ENCODE measurements around the gene IFT81. TPM values are rescaled to one million over a fixed set of nuclear protein-coding genes. Genes with fewer than 3 reads are reported as not detected.

IFT81 gene
- total and polyA plus RNA-seq, 2 experiments from 2014 or later, result 17.5 to 22.3 TPM

DNA sequence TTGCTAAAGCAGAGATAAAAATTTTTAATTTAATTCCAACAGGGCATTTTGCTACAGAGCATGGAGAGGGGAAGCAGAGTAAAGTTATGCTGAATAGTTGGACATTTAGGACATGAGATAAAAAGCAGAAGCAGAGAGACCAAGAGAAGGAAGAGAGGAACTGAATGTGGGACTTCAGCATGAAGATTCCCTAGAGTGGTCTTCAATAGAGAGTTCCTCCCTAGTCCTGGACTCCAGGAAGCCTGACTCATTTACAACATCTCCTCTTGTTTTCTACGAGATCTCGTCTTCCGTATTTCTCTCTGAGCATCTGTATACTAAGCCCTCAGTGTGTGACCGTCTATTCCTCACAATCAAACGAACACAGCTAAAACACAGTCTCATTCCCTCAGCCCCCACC lies 35.2 kb upstream of the IFT81 start:
- no peaks in the 10 kb centered on the region for H3K4me1 ChIP-seq (ENCODE audit: insufficient read depth)
- peaks cover 7% of the 10 kb centered on the region for H3K27me3 Mint-ChIP-seq (ENCODE audit: insufficient read depth, low read depth, poor library complexity)
- no peaks in the 10 kb centered on the region for H3K79me2 ChIP-seq (replicated peaks; ENCODE audit: insufficient read depth)
- H3K27ac Mint-ChIP-seq, result no peak overlapping the region
- no peaks in the 10 kb centered on the region for H3K4me1 Mint-ChIP-seq
- H3K9me3 Mint-ChIP-seq, result no peaks in the 10 kb centered on the region
- no peak overlapping the region for H3K4me2 ChIP-seq
- H4K20me1 ChIP-seq (replicated peaks; ENCODE audit: insufficient read depth), result no peaks in the 10 kb centered on the region
- no peak for ATAC-seq
- H3K4me3 ChIP-seq, result no peak overlapping the region
- TF ChIP-seq EZH2phosphoT487 (IDR thresholded peaks at IDR 0.05; ENCODE audit: unreplicated experiment), result no peak
- no peaks in the 10 kb centered on the region for H3K36me3 Mint-ChIP-seq (ENCODE audit: low read depth)
- no peak overlapping the region for H3K27ac ChIP-seq (ENCODE audit: low read depth)
- H3K9me2 ChIP-seq (ENCODE audit: insufficient read depth), result no peaks in the 10 kb centered on the region
- H2AFZ ChIP-seq, result no peak overlapping the region
- H3K27me3 ChIP-seq (ENCODE audit: insufficient read depth), result no peaks in the 10 kb centered on the region
- DNase-seq (ENCODE audit: low spot score), result no peak
- H3F3A ChIP-seq (replicated peaks; ENCODE audit: low read depth), result no peaks in the 10 kb centered on the region
- H3K36me3 ChIP-seq (ENCODE audit: insufficient read depth), result no peaks in the 10 kb centered on the region
- no peak overlapping the region for H3K4me3 Mint-ChIP-seq

DNA sequence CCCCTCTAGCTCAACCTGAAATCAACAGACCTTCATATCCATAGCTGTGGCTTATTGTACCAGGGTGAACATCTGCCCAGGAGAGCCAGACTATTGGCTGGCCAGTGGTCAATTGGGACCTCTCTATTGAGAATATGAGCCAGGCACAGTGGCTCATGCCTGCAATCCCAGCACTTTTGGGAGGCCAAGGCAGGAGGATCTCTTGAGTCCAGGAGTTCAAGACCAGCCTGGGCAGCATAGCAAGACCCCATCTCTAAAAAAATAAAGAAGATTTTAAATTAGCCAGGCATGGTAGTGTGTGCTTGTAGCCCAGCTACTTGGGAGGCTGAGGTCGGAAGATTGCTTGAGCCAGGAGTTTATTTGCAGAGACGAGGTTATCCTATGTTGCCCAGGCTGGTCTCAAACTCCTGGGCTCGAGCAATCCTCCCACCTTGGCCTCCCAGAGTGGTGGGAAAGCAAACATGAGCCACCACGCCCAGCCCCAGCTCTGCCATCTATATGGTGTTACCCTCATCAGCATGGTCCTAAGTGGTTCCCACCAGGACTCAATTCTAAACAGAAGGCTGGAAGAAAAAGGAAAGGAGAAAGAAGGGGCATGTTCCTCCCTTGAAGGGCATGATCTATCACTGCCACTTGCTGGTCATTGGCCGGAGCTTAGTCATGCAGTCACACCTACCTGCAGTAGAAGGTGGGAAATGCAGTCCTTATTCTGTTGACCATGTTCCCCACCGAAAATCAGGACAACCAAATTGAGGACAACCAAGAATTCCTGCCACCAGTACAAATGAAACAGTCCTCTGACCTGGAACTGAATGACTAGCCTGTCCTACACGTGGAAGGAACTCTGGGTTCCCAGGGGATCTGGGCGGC lies 33.7 kb upstream of the IFT81 start:
- no peak overlapping the region for H3K4me3 ChIP-seq
- no peak overlapping the region for H3K27ac ChIP-seq (ENCODE audit: low read depth)
- TF ChIP-seq JUNB (IDR thresholded peaks at IDR 0.05; ENCODE audit: unreplicated experiment), result no peak
- TF ChIP-seq POLR2AphosphoS5 (IDR thresholded peaks at IDR 0.05; ENCODE audit: low read depth), result no peak
- TF ChIP-seq, protein P1, sequence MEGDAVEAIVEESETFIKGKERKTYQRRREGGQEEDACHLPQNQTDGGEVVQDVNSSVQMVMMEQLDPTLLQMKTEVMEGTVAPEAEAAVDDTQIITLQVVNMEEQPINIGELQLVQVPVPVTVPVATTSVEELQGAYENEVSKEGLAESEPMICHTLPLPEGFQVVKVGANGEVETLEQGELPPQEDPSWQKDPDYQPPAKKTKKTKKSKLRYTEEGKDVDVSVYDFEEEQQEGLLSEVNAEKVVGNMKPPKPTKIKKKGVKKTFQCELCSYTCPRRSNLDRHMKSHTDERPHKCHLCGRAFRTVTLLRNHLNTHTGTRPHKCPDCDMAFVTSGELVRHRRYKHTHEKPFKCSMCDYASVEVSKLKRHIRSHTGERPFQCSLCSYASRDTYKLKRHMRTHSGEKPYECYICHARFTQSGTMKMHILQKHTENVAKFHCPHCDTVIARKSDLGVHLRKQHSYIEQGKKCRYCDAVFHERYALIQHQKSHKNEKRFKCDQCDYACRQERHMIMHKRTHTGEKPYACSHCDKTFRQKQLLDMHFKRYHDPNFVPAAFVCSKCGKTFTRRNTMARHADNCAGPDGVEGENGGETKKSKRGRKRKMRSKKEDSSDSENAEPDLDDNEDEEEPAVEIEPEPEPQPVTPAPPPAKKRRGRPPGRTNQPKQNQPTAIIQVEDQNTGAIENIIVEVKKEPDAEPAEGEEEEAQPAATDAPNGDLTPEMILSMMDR (conservative IDR thresholded peaks at IDR 0.05; ENCODE audit: low read depth in 2 of 2), result no peak
- TF ChIP-seq, protein P2, sequence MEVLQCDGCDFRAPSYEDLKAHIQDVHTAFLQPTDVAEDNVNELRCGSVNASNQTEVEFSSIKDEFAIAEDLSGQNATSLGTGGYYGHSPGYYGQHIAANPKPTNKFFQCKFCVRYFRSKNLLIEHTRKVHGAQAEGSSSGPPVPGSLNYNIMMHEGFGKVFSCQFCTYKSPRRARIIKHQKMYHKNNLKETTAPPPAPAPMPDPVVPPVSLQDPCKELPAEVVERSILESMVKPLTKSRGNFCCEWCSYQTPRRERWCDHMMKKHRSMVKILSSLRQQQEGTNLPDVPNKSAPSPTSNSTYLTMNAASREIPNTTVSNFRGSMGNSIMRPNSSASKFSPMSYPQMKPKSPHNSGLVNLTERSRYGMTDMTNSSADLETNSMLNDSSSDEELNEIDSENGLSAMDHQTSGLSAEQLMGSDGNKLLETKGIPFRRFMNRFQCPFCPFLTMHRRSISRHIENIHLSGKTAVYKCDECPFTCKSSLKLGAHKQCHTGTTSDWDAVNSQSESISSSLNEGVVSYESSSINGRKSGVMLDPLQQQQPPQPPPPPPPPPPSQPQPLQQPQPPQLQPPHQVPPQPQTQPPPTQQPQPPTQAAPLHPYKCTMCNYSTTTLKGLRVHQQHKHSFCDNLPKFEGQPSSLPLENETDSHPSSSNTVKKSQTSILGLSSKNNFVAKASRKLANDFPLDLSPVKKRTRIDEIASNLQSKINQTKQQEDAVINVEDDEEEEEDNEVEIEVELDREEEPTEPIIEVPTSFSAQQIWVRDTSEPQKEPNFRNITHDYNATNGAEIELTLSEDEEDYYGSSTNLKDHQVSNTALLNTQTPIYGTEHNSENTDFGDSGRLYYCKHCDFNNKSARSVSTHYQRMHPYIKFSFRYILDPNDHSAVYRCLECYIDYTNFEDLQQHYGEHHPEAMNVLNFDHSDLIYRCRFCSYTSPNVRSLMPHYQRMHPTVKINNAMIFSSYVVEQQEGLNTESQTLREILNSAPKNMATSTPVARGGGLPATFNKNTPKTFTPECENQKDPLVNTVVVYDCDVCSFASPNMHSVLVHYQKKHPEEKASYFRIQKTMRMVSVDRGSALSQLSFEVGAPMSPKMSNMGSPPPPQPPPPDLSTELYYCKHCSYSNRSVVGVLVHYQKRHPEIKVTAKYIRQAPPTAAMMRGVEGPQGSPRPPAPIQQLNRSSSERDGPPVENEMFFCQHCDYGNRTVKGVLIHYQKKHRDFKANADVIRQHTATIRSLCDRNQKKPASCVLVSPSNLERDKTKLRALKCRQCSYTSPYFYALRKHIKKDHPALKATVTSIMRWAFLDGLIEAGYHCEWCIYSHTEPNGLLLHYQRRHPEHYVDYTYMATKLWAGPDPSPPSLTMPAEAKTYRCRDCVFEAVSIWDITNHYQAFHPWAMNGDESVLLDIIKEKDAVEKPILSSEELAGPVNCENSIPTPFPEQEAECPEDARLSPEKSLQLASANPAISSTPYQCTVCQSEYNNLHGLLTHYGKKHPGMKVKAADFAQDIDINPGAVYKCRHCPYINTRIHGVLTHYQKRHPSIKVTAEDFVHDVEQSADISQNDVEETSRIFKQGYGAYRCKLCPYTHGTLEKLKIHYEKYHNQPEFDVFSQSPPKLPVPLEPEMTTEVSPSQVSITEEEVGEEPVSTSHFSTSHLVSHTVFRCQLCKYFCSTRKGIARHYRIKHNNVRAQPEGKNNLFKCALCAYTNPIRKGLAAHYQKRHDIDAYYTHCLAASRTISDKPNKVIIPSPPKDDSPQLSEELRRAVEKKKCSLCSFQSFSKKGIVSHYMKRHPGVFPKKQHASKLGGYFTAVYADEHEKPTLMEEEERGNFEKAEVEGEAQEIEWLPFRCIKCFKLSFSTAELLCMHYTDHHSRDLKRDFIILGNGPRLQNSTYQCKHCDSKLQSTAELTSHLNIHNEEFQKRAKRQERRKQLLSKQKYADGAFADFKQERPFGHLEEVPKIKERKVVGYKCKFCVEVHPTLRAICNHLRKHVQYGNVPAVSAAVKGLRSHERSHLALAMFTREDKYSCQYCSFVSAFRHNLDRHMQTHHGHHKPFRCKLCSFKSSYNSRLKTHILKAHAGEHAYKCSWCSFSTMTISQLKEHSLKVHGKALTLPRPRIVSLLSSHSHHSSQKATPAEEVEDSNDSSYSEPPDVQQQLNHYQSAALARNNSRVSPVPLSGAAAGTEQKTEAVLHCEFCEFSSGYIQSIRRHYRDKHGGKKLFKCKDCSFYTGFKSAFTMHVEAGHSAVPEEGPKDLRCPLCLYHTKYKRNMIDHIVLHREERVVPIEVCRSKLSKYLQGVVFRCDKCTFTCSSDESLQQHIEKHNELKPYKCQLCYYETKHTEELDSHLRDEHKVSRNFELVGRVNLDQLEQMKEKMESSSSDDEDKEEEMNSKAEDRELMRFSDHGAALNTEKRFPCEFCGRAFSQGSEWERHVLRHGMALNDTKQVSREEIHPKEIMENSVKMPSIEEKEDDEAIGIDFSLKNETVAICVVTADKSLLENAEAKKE (CRISPR knock-in tag; IDR thresholded peaks at IDR 0.05), result no peak
- TF ChIP-seq NANOG (IDR thresholded peaks at IDR 0.05; ENCODE audit: borderline replicate concordance), result no peak
- TF ChIP-seq, protein P3, sequence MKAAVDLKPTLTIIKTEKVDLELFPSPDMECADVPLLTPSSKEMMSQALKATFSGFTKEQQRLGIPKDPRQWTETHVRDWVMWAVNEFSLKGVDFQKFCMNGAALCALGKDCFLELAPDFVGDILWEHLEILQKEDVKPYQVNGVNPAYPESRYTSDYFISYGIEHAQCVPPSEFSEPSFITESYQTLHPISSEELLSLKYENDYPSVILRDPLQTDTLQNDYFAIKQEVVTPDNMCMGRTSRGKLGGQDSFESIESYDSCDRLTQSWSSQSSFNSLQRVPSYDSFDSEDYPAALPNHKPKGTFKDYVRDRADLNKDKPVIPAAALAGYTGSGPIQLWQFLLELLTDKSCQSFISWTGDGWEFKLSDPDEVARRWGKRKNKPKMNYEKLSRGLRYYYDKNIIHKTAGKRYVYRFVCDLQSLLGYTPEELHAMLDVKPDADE (IDR thresholded peaks at IDR 0.05), result no peak
- no peak for TF ChIP-seq CREB1 (CRISPR knock-in tag; IDR thresholded peaks at IDR 0.05; ENCODE audit: low read depth)
- TF ChIP-seq ZNF114 (CRISPR knock-in tag; IDR thresholded peaks at IDR 0.05), result no peak
- no peak for TF ChIP-seq ZNF331 (CRISPR knock-in tag; IDR thresholded peaks at IDR 0.05; ENCODE audit: low read depth)
- H3K4me1 ChIP-seq (ENCODE audit: insufficient read depth), result no peaks in the 10 kb centered on the region
- no peaks in the 10 kb centered on the region for H3F3A ChIP-seq (replicated peaks; ENCODE audit: low read depth)
- Mint-ChIP-seq H3K4me3 (no peak overlapping the region), H3K27me3 (ENCODE audit: insufficient read depth, low read depth, poor library complexity) (peaks cover 7% of the 10 kb centered on the region), H3K9me3 (no peaks in the 10 kb centered on the region), H3K36me3 (ENCODE audit: low read depth) (no peaks in the 10 kb centered on the region), H3K27ac (no peak overlapping the region), H3K4me1 (no peaks in the 10 kb centered on the region)
- no peaks in the 10 kb centered on the region for H3K9me2 ChIP-seq (ENCODE audit: insufficient read depth)
- DNase-seq (ENCODE audit: low spot score) (no peak), ATAC-seq (no peak)
- no peaks in the 10 kb centered on the region for H3K36me3 ChIP-seq (ENCODE audit: insufficient read depth)
- H4K20me1 ChIP-seq (replicated peaks; ENCODE audit: insufficient read depth), result no peaks in the 10 kb centered on the region
- no peaks in the 10 kb centered on the region for H3K79me2 ChIP-seq (replicated peaks; ENCODE audit: insufficient read depth)
- no peak overlapping the region; the same call in 1 of the 2 replicates for H2AFZ ChIP-seq
- H3K27me3 ChIP-seq (ENCODE audit: insufficient read depth), result no peaks in the 10 kb centered on the region
- H3K4me2 ChIP-seq, result no peak overlapping the region

All from GM23338 (cell line).